HEK293 (cell line): ENCODE results near the gene DIS3L2.
"Not testable (repeated sequence)": the region's sequence is repeated elsewhere in the genome, so short reads cannot be mapped to it uniquely, and the experiment has no call there.

Experiments used
- CTCF ChIA-PET: fragments of 350-600 bp; formaldehyde crosslinking; extraction: SDS; loops from one replicate; lab custom pipeline; 2021; ENCODE audit warnings: antibody characterized with exemption; lab: Yijun Ruan, JAX
- POLR2A ChIA-PET: fragments of 300-600 bp; formaldehyde crosslinking; extraction: SDS; loops from one replicate; lab custom pipeline; 2020; ENCODE audit warnings: antibody characterized with exemption, inconsistent platforms; lab: Yijun Ruan, JAX
- H3K27ac ChIP-seq: fragments of 200-500 bp; sonication (Bioruptor generic); 2 replicates; pipeline ENCODE4 v1.5.1; 2014; ENCODE audit warnings: low read depth, low read length, control low read depth, inconsistent platforms; ENCODE audit errors: extremely low read depth
- H3K36me3 ChIP-seq, 2 experiments: fragments of 200-500 bp in 1 of 2; sonication (Bioruptor generic) in 1 of 2; 1 replicate in 1 of 2; 2 replicates in 1 of 2; pipeline ENCODE4 v1.5.1; 2014 to 2017; ENCODE audit warnings: inconsistent platforms in 2 of 2, low read length in 2 of 2; ENCODE audit not compliant: control insufficient read depth in 2 of 2, insufficient read depth in 1 of 2
- H3K4me1 ChIP-seq: fragments of 200-500 bp; sonication (Bioruptor generic); 2 replicates; pipeline ENCODE4 v1.5.1; 2014; ENCODE audit warnings: mild to moderate bottlenecking, low read length, inconsistent platforms; ENCODE audit not compliant: control insufficient read depth, insufficient read depth
- H3K4me3 ChIP-seq: 2 replicates; pipeline ENCODE4 v1.5.1; 2011; ENCODE audit warnings: low read depth, mild to moderate bottlenecking, control low read depth, low read length, moderate library complexity
- H3K9me3 ChIP-seq: fragments of 200-500 bp; sonication (Bioruptor generic); 2 replicates; pipeline ENCODE4 v1.5.1; 2014; ENCODE audit warnings: low read depth, low read length, inconsistent platforms; ENCODE audit not compliant: control insufficient read depth, insufficient read depth
- BCL11A ChIP-seq: fragments of 450-650 bp; formaldehyde crosslinking; IDR thresholded peaks from 2 replicates; pipeline ENCODE4 v1.5.1; 2016; ENCODE audit warnings: low read depth, missing biosample characterization, missing genetic modification characterization
- SETDB1 ChIP-seq: IDR thresholded peaks from one replicate; pipeline ENCODE4 v1.6.1; 2017; ENCODE audit warnings: mild to moderate bottlenecking, low read length, moderate library complexity, mixed read lengths; ENCODE audit not compliant: insufficient read length
- TCF7L2 ChIP-seq: IDR thresholded peaks from 2 replicates; pipeline ENCODE4 v1.6.1; 2011; ENCODE audit warnings: low read depth, mild to moderate bottlenecking, inconsistent platforms, low read length, moderate library complexity, borderline replicate concordance
- ZBTB20 ChIP-seq: fragments of 450-650 bp; formaldehyde crosslinking; IDR thresholded peaks from 2 replicates; pipeline ENCODE4 v1.5.1; 2016; ENCODE audit warnings: missing biosample characterization, missing genetic modification characterization
- ZFP37 ChIP-seq: fragments of 450-650 bp; formaldehyde crosslinking; IDR thresholded peaks from 2 replicates; pipeline ENCODE4 v1.5.1; 2016; ENCODE audit warnings: missing biosample characterization, missing genetic modification characterization
- ZNF37A ChIP-seq: fragments of 450-650 bp; IDR thresholded peaks from 2 replicates; pipeline ENCODE4 v1.5.1; 2018; ENCODE audit warnings: missing biosample characterization, missing genetic modification characterization
- ZNF837 ChIP-seq: fragments of 450-650 bp; formaldehyde crosslinking; IDR thresholded peaks from 2 replicates; pipeline ENCODE4 v1.5.1; 2016; ENCODE audit warnings: missing biosample characterization, missing genetic modification characterization
- ZXDB ChIP-seq: fragments of 450-650 bp; formaldehyde crosslinking; IDR thresholded peaks from 2 replicates; pipeline ENCODE4 v1.5.1; 2016; ENCODE audit warnings: missing biosample characterization, missing genetic modification characterization
- TF ChIP-seq, protein P1 (sequence below): IDR thresholded peaks from 2 replicates; pipeline ENCODE4 v1.6.1; 2011; ENCODE audit warnings: mild to moderate bottlenecking, low read depth, low read length, borderline replicate concordance
- TF ChIP-seq, protein P2 (sequence below): fragments of 450-650 bp; IDR thresholded peaks from 2 replicates; pipeline ENCODE4 v1.5.1; 2018; ENCODE audit warnings: missing biosample characterization, missing genetic modification characterization

Gene DIS3L2

DNA sequence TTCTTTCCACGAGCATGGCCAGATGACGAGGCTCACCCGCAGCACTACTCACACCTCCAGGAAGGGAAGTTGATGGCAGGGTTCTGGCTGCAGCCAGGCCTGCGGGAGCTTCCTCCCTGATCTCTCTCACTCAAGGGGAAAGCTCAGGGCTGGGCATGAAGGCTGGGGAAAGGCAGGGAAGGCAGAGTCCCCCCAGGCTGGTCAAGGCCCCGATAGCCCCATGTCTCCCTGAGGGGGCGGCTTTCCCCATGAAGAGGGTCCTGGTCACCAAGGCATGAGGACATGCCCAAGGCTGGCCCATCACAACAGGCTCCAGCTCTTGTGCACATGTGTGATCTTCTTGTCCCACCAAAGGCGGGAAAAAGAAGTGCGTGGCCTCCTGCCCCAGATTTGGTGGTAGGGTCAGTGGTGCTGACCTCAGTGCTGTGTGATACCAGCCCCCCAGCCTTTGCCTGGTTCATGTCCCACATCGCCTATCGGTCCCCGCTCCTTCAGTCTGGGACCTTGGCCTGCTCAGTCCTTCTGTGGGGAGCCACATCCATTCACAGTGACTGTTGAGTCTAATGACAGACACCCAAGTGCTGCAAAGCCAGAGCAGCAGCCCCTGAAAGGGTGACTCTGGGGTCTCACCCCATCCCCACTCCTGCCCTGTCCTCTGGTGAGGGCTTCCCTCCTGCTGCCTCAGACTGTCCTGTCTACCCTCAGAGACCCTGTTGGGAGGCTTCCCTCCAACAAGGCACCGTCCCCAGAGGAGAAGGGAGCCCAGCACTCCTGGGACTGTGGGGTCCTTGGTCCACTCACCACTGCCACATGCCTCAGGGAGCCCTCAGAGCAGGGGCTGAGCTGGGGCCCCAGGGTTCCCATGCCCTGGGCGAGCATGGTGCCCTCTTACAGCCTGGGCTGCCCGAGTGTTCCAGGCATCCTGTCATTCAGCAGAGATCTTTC lies 367.3 kb downstream of the DIS3L2 start (continued):
- no peak for TF ChIP-seq ZBTB20
- TF ChIP-seq, protein P1, sequence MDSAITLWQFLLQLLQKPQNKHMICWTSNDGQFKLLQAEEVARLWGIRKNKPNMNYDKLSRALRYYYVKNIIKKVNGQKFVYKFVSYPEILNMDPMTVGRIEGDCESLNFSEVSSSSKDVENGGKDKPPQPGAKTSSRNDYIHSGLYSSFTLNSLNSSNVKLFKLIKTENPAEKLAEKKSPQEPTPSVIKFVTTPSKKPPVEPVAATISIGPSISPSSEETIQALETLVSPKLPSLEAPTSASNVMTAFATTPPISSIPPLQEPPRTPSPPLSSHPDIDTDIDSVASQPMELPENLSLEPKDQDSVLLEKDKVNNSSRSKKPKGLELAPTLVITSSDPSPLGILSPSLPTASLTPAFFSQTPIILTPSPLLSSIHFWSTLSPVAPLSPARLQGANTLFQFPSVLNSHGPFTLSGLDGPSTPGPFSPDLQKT = no peak

GRCh38 chr2:232329716-232330067 lies 368.2 kb downstream of the DIS3L2 start:
- no peak overlapping the region for H3K4me3 ChIP-seq
- TF ChIP-seq ZNF837 (tag by site-specific recombination) (no peak), BCL11A (tag by site-specific recombination) (no peak), TCF7L2 (no peak), ZFP37 (tag by site-specific recombination) (no peak)
- TF ChIP-seq, protein P2, sequence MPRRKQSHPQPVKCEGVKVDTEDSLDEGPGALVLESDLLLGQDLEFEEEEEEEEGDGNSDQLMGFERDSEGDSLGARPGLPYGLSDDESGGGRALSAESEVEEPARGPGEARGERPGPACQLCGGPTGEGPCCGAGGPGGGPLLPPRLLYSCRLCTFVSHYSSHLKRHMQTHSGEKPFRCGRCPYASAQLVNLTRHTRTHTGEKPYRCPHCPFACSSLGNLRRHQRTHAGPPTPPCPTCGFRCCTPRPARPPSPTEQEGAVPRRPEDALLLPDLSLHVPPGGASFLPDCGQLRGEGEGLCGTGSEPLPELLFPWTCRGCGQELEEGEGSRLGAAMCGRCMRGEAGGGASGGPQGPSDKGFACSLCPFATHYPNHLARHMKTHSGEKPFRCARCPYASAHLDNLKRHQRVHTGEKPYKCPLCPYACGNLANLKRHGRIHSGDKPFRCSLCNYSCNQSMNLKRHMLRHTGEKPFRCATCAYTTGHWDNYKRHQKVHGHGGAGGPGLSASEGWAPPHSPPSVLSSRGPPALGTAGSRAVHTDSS (tag by site-specific recombination) = no peak
- ChIA-PET CTCF (interaction anchor here (0.8 kb wide), 1 partner anchor 405 kb away, joined by 4 read pairs; no protein-coding TSS in a partner anchor), POLR2A (no interaction called here)
- H3K4me1 ChIP-seq = no peaks in the 10 kb centered on the region
- no peak overlapping the region for H3K27ac ChIP-seq
- H3K9me3 ChIP-seq = no peaks in the 10 kb centered on the region
- H3K36me3 ChIP-seq = no peaks in the 10 kb centered on the region

GRCh38 chr2:232330068-232330999 lies 368.8 kb downstream of the DIS3L2 start:
- no peaks in the 10 kb centered on the region for H3K36me3 ChIP-seq
- H3K4me3 ChIP-seq = no peak overlapping the region
- POLR2A ChIA-PET = no interaction called here
- TF ChIP-seq SETDB1 = no peak
- no peak for TF ChIP-seq ZXDB
- no peak for TF ChIP-seq ZNF37A (tag by site-specific recombination)
- H3K9me3 ChIP-seq = no peaks in the 10 kb centered on the region
- no peak overlapping the region for H3K27ac ChIP-seq
- H3K4me1 ChIP-seq = no peaks in the 10 kb centered on the region
- CTCF ChIA-PET = no interaction called here

DNA sequence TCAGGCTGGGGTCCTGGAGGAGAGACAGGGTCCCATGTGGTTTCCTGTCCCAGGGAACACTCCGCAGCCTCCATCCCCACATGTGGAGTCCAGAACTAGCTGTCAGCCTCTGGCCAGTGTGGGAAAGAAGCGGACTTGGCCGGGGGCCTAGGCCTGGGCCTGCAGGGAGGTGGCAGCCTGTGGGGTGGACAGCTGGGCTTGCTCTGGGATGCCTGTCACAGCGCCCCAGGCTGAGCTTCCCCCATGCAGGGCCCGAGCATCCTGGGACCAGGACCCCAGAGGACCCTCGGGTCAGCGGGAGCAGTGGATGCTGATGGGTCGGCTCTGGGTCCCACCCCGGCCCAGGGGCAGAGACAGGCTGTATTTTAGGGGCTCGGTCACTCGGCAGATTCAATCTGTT lies 369.5 kb downstream of the DIS3L2 start:
- CTCF ChIA-PET = interaction anchor here (1.1 kb wide), 1 partner anchor 431 kb away, joined by 3 read pairs; no protein-coding TSS in a partner anchor
- H3K4me3 ChIP-seq, POLR2A ChIA-PET, H3K9me3 ChIP-seq, H3K27ac ChIP-seq, H3K36me3 ChIP-seq, H3K4me1 ChIP-seq: not testable (repeated sequence)

- H3K36me3 ChIP-seq, H3K4me1 ChIP-seq, POLR2A ChIA-PET, H3K4me3 ChIP-seq, H3K9me3 ChIP-seq, H3K27ac ChIP-seq: not testable (repeated sequence)
- CTCF ChIA-PET = interaction anchor here (1.1 kb wide), 1 partner anchor 431 kb away, joined by 3 read pairs; no protein-coding TSS in a partner anchor
Measured at GRCh38 chr2:232331641-232332040, 370.1 kb downstream of the DIS3L2 start.

- H3K4me3 ChIP-seq, H3K36me3 ChIP-seq, H3K4me1 ChIP-seq, POLR2A ChIA-PET, H3K9me3 ChIP-seq, H3K27ac ChIP-seq: not testable (repeated sequence)
- CTCF ChIA-PET = interaction anchor here (1.1 kb wide), 1 partner anchor 432 kb away, joined by 3 read pairs; no protein-coding TSS in a partner anchor
Measured at GRCh38 chr2:232332244-232332939, 370.9 kb downstream of the DIS3L2 start.
